ENCODE measurements around the gene NDFIP1. TPM values are rescaled to one million over a fixed set of nuclear protein-coding genes. Genes with fewer than 3 reads are reported as not detected.

NDFIP1 gene
- total RNA-seq (2014; rRNA removed; shearing (Covaris generic)) = 55.2 and 57.5 TPM in 2 replicates
- polyA plus RNA-seq (2016; fragmentation: Nextera tagmentation; extraction: Ambion mirVana) = 75.3 and 76.4 TPM in 2 replicates

- no peaks in the 10 kb centered on the region for H3K36me3 ChIP-seq (ENCODE audit: low read depth)
- in situ Hi-C loops (cut with MboI) = no loop called here
- no peaks in the 10 kb centered on the region for H3K9me3 ChIP-seq (ENCODE audit: low read depth)
- H3K9ac ChIP-seq = peak within 1 kb of the TSS; percentile 96
- H3K4me1 ChIP-seq (ENCODE audit: insufficient read depth) = peaks cover 18% of the 10 kb centered on the region
- peak within 1 kb of the TSS; percentile 93 for H2AFZ ChIP-seq
- peaks cover 45% of the 10 kb centered on the region for H3F3A ChIP-seq (ENCODE audit: insufficient read depth)
- H3K27me3 ChIP-seq (replicated peaks; ENCODE audit: insufficient read depth) = no peaks in the 10 kb centered on the region
- no peaks in the 10 kb centered on the region for H3K9me2 ChIP-seq (ENCODE audit: insufficient read depth)
- 2 to 3% methylated on average over 48 to 64 of the region's 103 CpGs for WGBS, 2 experiments (ENCODE audit: low coverage in 1 of 2, low lambda C conversion rate in 2 of 2, missing lambda C conversion rate in 2 of 2)
- peak; percentile 93 for DNase-seq
- peak within 1 kb of the TSS; percentile 94 for H3K4me3 ChIP-seq
- peak within 1 kb of the TSS; percentile 91 for H3K27ac ChIP-seq
- peak within 1 kb of the TSS; percentile 99 for H3K4me2 ChIP-seq (ENCODE audit: unreplicated experiment)
- peaks cover 47% of the 10 kb centered on the region for H3K79me2 ChIP-seq (ENCODE audit: insufficient read depth)
- H4K20me1 ChIP-seq (ENCODE audit: insufficient read depth) = peaks cover 15% of the 10 kb centered on the region; the same call in 1 of the 2 replicates
- TF ChIP-seq EZH2phosphoT487 (IDR thresholded peaks at IDR 0.05; ENCODE audit: insufficient read depth, low read depth) (no peak), EZH2 (IDR thresholded peaks at IDR 0.05; ENCODE audit: insufficient read depth, poor library complexity, severe bottlenecking) (no peak)
Measured at GRCh38 chr5:142108432-142109330, at the start of gene NDFIP1. NDFIP1 (plus strand) TSS chr5:142108779; CDS start chr5:142108975, 196 bp downstream.

DNA sequence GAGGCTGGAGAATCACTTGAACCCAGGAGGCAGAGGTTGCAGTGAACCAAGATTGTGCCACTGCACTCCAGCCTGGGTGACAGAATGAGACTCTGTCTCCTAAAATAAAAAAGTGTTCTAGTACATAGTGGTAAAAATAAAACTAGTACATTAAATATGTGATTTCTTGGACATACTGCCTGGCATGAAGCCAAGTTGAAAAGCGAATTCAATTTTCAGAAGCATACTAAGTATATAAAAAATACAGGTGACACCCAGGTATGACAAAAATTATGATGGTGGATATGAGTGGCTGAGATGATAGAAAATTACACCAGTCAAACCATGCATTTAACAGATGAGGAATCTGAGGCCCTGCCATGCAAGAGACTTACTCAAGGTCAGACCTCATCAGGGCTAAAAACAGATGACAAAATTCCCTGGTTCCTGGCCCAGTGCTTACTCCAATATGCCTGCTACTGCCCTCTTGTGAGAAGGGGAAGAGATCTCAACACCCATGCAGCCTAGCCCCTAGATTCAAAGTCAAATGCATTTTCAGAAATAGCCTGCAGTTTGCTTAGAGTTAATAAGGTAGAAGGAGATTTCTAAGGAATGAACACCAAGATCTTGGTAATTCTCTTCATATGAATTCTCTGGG lies 49.2 kb upstream of the NDFIP1 start:
- peak; percentile 57 for DNase-seq
- in situ Hi-C loops (cut with MboI) = no loop called here

GRCh38 chr5:142063376-142063775 lies 45.2 kb upstream of the NDFIP1 start:
- no peaks in the 10 kb centered on the region for H3K9me2 ChIP-seq (ENCODE audit: insufficient read depth)
- in situ Hi-C loops (cut with MboI) = no loop called here
- 57 to 61% methylated on average over 4 of the region's 4 CpGs for WGBS, 2 experiments (ENCODE audit: low coverage in 1 of 2, low lambda C conversion rate in 2 of 2, missing lambda C conversion rate in 2 of 2)
- DNase-seq = no peak
- peak overlapping the region; percentile 21 for H3K27ac ChIP-seq
- no peaks in the 10 kb centered on the region for H3K9me3 ChIP-seq (ENCODE audit: low read depth)
- peaks cover 5% of the 10 kb centered on the region for H3F3A ChIP-seq (ENCODE audit: insufficient read depth)
- peak overlapping the region; percentile 63 for H3K4me2 ChIP-seq (ENCODE audit: unreplicated experiment)
- H3K27me3 ChIP-seq (replicated peaks; ENCODE audit: insufficient read depth) = no peaks in the 10 kb centered on the region
- peak overlapping the region; percentile 77 for H2AFZ ChIP-seq
- no peaks in the 10 kb centered on the region for H3K36me3 ChIP-seq (ENCODE audit: low read depth)
- peak overlapping the region; percentile 32; the same call in 1 of the 2 replicates for H3K9ac ChIP-seq
- TF ChIP-seq EZH2 (IDR thresholded peaks at IDR 0.05; ENCODE audit: insufficient read depth, poor library complexity, severe bottlenecking) = no peak
- no peak for TF ChIP-seq EZH2phosphoT487 (IDR thresholded peaks at IDR 0.05; ENCODE audit: insufficient read depth, low read depth)
- no peaks in the 10 kb centered on the region for H3K79me2 ChIP-seq (ENCODE audit: insufficient read depth)
- H4K20me1 ChIP-seq (ENCODE audit: insufficient read depth) = no peaks in the 10 kb centered on the region
- peaks cover 17% of the 10 kb centered on the region for H3K4me1 ChIP-seq (ENCODE audit: insufficient read depth)
- peak overlapping the region; percentile 37 for H3K4me3 ChIP-seq

More for the DNA sequence above, 49.2 kb upstream of the NDFIP1 start:
- 96 to 97% methylated on average over 1 of the region's 1 CpG for WGBS, 2 experiments (ENCODE audit: low coverage in 1 of 2, low lambda C conversion rate in 2 of 2, missing lambda C conversion rate in 2 of 2)
- H2AFZ ChIP-seq = no peak overlapping the region
- H3K4me1 ChIP-seq (ENCODE audit: insufficient read depth) = peaks cover 22% of the 10 kb centered on the region
- H3K4me3 ChIP-seq = no peak overlapping the region
- no peaks in the 10 kb centered on the region for H4K20me1 ChIP-seq (ENCODE audit: insufficient read depth)
- no peaks in the 10 kb centered on the region for H3K9me2 ChIP-seq (ENCODE audit: insufficient read depth)
- TF ChIP-seq EZH2 (IDR thresholded peaks at IDR 0.05; ENCODE audit: insufficient read depth, poor library complexity, severe bottlenecking) (no peak), EZH2phosphoT487 (IDR thresholded peaks at IDR 0.05; ENCODE audit: insufficient read depth, low read depth) (no peak)
- peaks cover 4% of the 10 kb centered on the region for H3F3A ChIP-seq (ENCODE audit: insufficient read depth)
- no peaks in the 10 kb centered on the region for H3K79me2 ChIP-seq (ENCODE audit: insufficient read depth)
- no peak overlapping the region for H3K4me2 ChIP-seq (ENCODE audit: unreplicated experiment)
- H3K9ac ChIP-seq = no peak overlapping the region
- H3K27me3 ChIP-seq (replicated peaks; ENCODE audit: insufficient read depth) = no peaks in the 10 kb centered on the region
- no peaks in the 10 kb centered on the region for H3K36me3 ChIP-seq (ENCODE audit: low read depth)
- no peak overlapping the region for H3K27ac ChIP-seq
- H3K9me3 ChIP-seq (ENCODE audit: low read depth) = no peaks in the 10 kb centered on the region

GRCh38 chr5:142063878-142064331 lies 44.7 kb upstream of the NDFIP1 start:
- H3K4me2 ChIP-seq (ENCODE audit: unreplicated experiment) = peak overlapping the region; percentile 63
- 1 to 4% methylated on average over 10 of the region's 10 CpGs for WGBS, 2 experiments (ENCODE audit: low coverage in 1 of 2, low lambda C conversion rate in 2 of 2, missing lambda C conversion rate in 2 of 2)
- H3K9me2 ChIP-seq (ENCODE audit: insufficient read depth) = no peaks in the 10 kb centered on the region
- peak; percentile 80 for DNase-seq
- peaks cover 12% of the 10 kb centered on the region; the same call in 1 of the 2 replicates for H3K4me1 ChIP-seq (ENCODE audit: insufficient read depth)
- H3K27ac ChIP-seq = peak overlapping the region; percentile 21
- peak overlapping the region; percentile 37 for H3K4me3 ChIP-seq
- in situ Hi-C loops (cut with MboI) = no loop called here
- H3K9ac ChIP-seq = peak overlapping the region; percentile 32; the same call in 1 of the 2 replicates
- H3F3A ChIP-seq (ENCODE audit: insufficient read depth) = peaks cover 5% of the 10 kb centered on the region
- H4K20me1 ChIP-seq (ENCODE audit: insufficient read depth) = no peaks in the 10 kb centered on the region
- TF ChIP-seq EZH2phosphoT487 (IDR thresholded peaks at IDR 0.05; ENCODE audit: insufficient read depth, low read depth) = no peak
- TF ChIP-seq EZH2 (IDR thresholded peaks at IDR 0.05; ENCODE audit: insufficient read depth, poor library complexity, severe bottlenecking) = no peak
- no peaks in the 10 kb centered on the region for H3K36me3 ChIP-seq (ENCODE audit: low read depth)
- H3K79me2 ChIP-seq (ENCODE audit: insufficient read depth) = no peaks in the 10 kb centered on the region
- H2AFZ ChIP-seq = peak overlapping the region; percentile 77
- no peaks in the 10 kb centered on the region for H3K9me3 ChIP-seq (ENCODE audit: low read depth)
- H3K27me3 ChIP-seq (replicated peaks; ENCODE audit: insufficient read depth) = no peaks in the 10 kb centered on the region
